Astrocyte (in vitro differentiated cells and primary cell): ENCODE results near the gene POLR2H. TPM values are rescaled to one million over a fixed set of nuclear protein-coding genes. Genes with fewer than 3 reads are reported as not detected.

ENCODE experiments used
- DNase-seq: peaks from one replicate; pipeline ENCODE4 v3.0.0-alpha.2; 2010; ENCODE audit warnings: low read depth
- FAIRE-seq: peaks from 2 replicates; lab custom pipeline; 2011; peaks lifted over from hg19 to GRCh38; lab: Jason Lieb, UNC
- H2AFZ ChIP-seq: 2 replicates; pipeline ENCODE4 v1.6.0; 2012; ENCODE audit warnings: low read depth, low read length, inconsistent platforms
- H3K27ac ChIP-seq: 2 replicates; pipeline ENCODE4 v1.5.1; 2011; ENCODE audit warnings: low read depth, low read length, inconsistent platforms
- H3K27me3 ChIP-seq: 2 replicates; pipeline ENCODE4 v1.6.0; 2011; ENCODE audit warnings: low read length, inconsistent platforms; ENCODE audit not compliant: insufficient read depth
- H3K36me3 ChIP-seq: 2 replicates; pipeline ENCODE4 v1.5.1; 2011; ENCODE audit warnings: low read length, inconsistent platforms; ENCODE audit not compliant: insufficient read depth
- H3K4me1 ChIP-seq: 2 replicates; pipeline ENCODE4 v1.5.1; 2011; ENCODE audit warnings: low read length, inconsistent platforms; ENCODE audit not compliant: insufficient read depth
- H3K4me2 ChIP-seq: 2 replicates; pipeline ENCODE4 v1.6.0; 2012; ENCODE audit warnings: low read length, inconsistent platforms
- H3K4me3 ChIP-seq: 2 replicates; pipeline ENCODE4 v1.5.1; 2011; ENCODE audit warnings: low read depth, mild to moderate bottlenecking, low read length, inconsistent platforms; ENCODE audit not compliant: insufficient read depth
- H3K79me2 ChIP-seq: 2 replicates; pipeline ENCODE4 v1.6.0; 2012; ENCODE audit warnings: mild to moderate bottlenecking, low read length, inconsistent platforms; ENCODE audit not compliant: insufficient read depth
- H3K9ac ChIP-seq: 2 replicates; pipeline ENCODE4 v1.6.0; 2012; ENCODE audit warnings: mild to moderate bottlenecking, low read length, inconsistent platforms
- H3K9me3 ChIP-seq: 2 replicates; pipeline ENCODE4 v1.5.1; 2012; ENCODE audit warnings: low read depth, mild to moderate bottlenecking, low read length, inconsistent platforms; ENCODE audit not compliant: insufficient read depth
- H4K20me1 ChIP-seq: 2 replicates; pipeline ENCODE4 v1.6.0; 2012; ENCODE audit warnings: low read length, inconsistent platforms; ENCODE audit not compliant: insufficient read depth
- H3K27ac Mint-ChIP-seq: one replicate; pipeline ENCODE4 v1.8.0; 2021; ENCODE audit warnings: mild to moderate bottlenecking, mixed read lengths; ENCODE audit not compliant: unreplicated experiment
- H3K27me3 Mint-ChIP-seq: one replicate; pipeline ENCODE4 v1.8.0; 2021; ENCODE audit warnings: low read depth, mixed read lengths; ENCODE audit not compliant: unreplicated experiment
- H3K36me3 Mint-ChIP-seq: one replicate; pipeline ENCODE4 v1.8.0; 2021; ENCODE audit warnings: low read depth, mixed read lengths; ENCODE audit not compliant: unreplicated experiment
- H3K4me1 Mint-ChIP-seq: one replicate; pipeline ENCODE4 v1.8.0; 2021; ENCODE audit warnings: low read depth, mixed read lengths; ENCODE audit not compliant: unreplicated experiment
- H3K4me3 Mint-ChIP-seq: one replicate; pipeline ENCODE4 v1.8.0; 2021; ENCODE audit warnings: mild to moderate bottlenecking, moderate library complexity, mixed read lengths; ENCODE audit not compliant: unreplicated experiment
- H3K9me3 Mint-ChIP-seq: one replicate; pipeline ENCODE4 v1.8.0; 2021; ENCODE audit warnings: mild to moderate bottlenecking, mixed read lengths; ENCODE audit not compliant: unreplicated experiment
- EZH2 ChIP-seq: IDR thresholded peaks from 2 replicates; pipeline ENCODE4 v1.6.1; 2012; ENCODE audit warnings: mild to moderate bottlenecking, low read length, inconsistent platforms; ENCODE audit not compliant: insufficient read depth
- total RNA-seq: library from RNA; stranded (reverse); gene quantifications from 2 replicates; pipeline ENCODE4 v1.2.1, GENCODE V29; 2021
- TF ChIP-seq, protein P1 (sequence below): IDR thresholded peaks from 2 replicates; pipeline ENCODE4 v1.5.1; 2011; ENCODE audit warnings: low read depth, mild to moderate bottlenecking, inconsistent platforms, low read length, moderate library complexity; ENCODE audit not compliant: insufficient read depth

Gene POLR2H
- total RNA-seq, 1 donor from 2014 or later, result 63.2 TPM

DNA sequence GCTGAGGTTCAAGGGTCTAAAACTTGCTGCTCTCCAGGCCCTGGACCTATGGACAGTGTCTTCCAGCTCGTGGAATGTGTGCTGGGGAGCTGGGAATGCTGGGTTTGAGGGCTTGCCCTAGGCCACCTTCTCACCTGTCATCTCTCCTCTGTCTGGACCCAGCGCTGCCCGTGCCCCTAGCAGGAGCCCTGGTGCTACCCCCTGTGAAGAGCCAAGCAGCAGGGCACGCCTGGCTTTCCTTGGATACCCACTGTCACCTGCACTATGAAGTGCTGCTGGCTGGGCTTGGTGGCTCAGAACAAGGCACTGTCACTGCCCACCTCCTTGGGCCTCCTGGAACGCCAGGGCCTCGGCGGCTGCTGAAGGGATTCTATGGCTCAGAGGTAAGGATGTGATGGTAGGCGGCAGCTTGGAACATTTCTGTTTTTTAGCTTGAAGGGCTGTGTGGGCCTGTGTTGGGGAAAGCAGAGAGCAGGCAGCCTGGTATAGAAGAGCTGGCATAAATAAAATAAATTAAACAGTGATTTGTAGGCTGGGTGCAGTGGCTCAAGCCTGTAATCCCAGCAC is 23.4 kb downstream of the POLR2H start:
- H3K36me3 Mint-ChIP-seq, result peaks cover 2% of the 10 kb centered on the region
- no peak overlapping the region for H3K27ac Mint-ChIP-seq
- H3K4me1 ChIP-seq, result peaks cover 5% of the 10 kb centered on the region
- TF ChIP-seq, protein P1, sequence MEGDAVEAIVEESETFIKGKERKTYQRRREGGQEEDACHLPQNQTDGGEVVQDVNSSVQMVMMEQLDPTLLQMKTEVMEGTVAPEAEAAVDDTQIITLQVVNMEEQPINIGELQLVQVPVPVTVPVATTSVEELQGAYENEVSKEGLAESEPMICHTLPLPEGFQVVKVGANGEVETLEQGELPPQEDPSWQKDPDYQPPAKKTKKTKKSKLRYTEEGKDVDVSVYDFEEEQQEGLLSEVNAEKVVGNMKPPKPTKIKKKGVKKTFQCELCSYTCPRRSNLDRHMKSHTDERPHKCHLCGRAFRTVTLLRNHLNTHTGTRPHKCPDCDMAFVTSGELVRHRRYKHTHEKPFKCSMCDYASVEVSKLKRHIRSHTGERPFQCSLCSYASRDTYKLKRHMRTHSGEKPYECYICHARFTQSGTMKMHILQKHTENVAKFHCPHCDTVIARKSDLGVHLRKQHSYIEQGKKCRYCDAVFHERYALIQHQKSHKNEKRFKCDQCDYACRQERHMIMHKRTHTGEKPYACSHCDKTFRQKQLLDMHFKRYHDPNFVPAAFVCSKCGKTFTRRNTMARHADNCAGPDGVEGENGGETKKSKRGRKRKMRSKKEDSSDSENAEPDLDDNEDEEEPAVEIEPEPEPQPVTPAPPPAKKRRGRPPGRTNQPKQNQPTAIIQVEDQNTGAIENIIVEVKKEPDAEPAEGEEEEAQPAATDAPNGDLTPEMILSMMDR, result no peak
- TF ChIP-seq EZH2, result no peak
- H3K9me3 ChIP-seq, result no peaks in the 10 kb centered on the region
- no peaks in the 10 kb centered on the region for H3K36me3 ChIP-seq
- FAIRE-seq (no peak), DNase-seq (no peak)
- no peaks in the 10 kb centered on the region for H3K79me2 ChIP-seq
- no peaks in the 10 kb centered on the region for H4K20me1 ChIP-seq
- no peak overlapping the region for H3K4me3 Mint-ChIP-seq
- no peaks in the 10 kb centered on the region for H3K9me3 Mint-ChIP-seq
- no peaks in the 10 kb centered on the region for H3K4me1 Mint-ChIP-seq
- peaks cover 53% of the 10 kb centered on the region for H3K27me3 Mint-ChIP-seq
- no peak overlapping the region for H3K9ac ChIP-seq
- no peak overlapping the region for H3K4me3 ChIP-seq
- peaks cover 26% of the 10 kb centered on the region for H3K27me3 ChIP-seq
- no peak overlapping the region for H3K4me2 ChIP-seq
- no peak overlapping the region for H3K27ac ChIP-seq
- H2AFZ ChIP-seq, result no peak overlapping the region

DNA sequence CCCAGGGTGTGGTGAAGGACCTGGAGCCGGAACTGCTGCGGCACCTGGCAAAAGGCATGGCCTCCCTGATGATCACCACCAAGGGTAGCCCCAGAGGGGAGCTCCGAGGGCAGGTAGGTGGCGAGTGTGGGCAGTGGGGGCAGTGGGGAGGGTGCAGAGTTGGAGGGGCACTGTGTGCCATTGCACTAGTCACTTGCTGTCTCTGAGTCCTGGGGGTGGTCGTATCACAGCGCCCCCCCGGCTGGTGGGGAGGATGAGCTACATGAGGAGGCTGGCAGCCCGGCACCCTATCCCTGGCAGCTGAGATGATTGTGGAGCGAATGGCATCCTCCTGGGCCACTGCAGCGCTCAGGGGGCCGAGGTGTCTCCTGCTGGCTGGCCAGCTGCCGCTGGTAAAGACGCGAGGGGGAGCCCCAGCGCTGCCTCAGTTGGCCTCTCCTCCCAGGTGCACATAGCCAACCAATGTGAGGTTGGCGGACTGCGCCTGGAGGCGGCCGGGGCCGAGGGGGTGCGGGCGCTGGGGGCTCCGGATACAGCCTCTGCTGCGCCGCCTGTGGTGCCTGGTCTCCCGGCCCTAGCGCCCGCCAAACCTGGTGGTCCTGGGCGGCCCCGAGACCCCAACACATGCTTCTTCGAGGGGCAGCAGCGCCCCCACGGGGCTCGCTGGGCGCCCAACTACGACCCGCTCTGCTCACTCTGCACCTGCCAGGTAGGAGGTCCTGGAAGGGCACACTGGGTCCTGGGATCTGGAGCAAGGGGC is 24.7 kb downstream of the POLR2H start:
- DNase-seq, result no peak
- no peak overlapping the region for H3K4me3 ChIP-seq
- no peak overlapping the region for H3K27ac Mint-ChIP-seq
- no peaks in the 10 kb centered on the region for H3K9me3 ChIP-seq
- no peak for FAIRE-seq
- peaks cover 5% of the 10 kb centered on the region for H3K36me3 Mint-ChIP-seq
- no peak overlapping the region for H3K4me2 ChIP-seq
- peaks cover 27% of the 10 kb centered on the region for H3K27me3 ChIP-seq
- no peak overlapping the region for H3K27ac ChIP-seq
- no peaks in the 10 kb centered on the region for H4K20me1 ChIP-seq
- no peaks in the 10 kb centered on the region for H3K4me1 Mint-ChIP-seq
- TF ChIP-seq EZH2, result no peak
- TF ChIP-seq, protein P1, result no peak
- H3K9me3 Mint-ChIP-seq, result no peaks in the 10 kb centered on the region
- H3K27me3 Mint-ChIP-seq, result peaks cover 61% of the 10 kb centered on the region
- H3K79me2 ChIP-seq, result no peaks in the 10 kb centered on the region
- H3K4me1 ChIP-seq, result no peaks in the 10 kb centered on the region
- no peak overlapping the region for H3K9ac ChIP-seq
- no peak overlapping the region for H3K4me3 Mint-ChIP-seq
- no peak overlapping the region for H2AFZ ChIP-seq
- no peaks in the 10 kb centered on the region for H3K36me3 ChIP-seq

DNA sequence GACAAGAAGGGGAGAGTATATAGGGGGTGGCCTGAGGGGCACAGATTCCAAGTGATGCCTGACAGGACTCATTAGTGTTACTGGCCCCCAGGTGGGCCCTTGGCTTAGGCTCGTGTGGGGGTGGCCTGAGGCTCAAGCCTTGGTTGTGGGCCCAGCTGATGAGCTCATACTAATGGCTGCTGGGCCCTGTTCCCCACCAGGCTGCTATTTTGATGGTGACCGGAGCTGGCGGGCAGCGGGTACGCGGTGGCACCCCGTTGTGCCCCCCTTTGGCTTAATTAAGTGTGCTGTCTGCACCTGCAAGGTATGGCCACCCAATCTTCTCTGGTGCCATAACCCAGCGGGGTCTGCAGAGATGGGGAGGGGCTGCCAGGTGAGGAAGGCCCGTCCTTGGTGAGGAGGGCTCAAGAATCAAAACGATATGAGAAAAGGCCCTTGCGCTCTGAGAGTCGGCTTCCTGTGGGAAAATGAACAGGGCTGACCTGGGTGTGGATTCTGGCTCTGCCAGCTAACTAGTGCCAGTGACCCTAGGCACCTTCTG is 25.7 kb downstream of the POLR2H start:
- no peak overlapping the region for H3K4me2 ChIP-seq
- Mint-ChIP-seq H3K4me1 (no peaks in the 10 kb centered on the region), H3K27me3 (peaks cover 60% of the 10 kb centered on the region), H3K36me3 (peaks cover 5% of the 10 kb centered on the region), H3K27ac (no peak overlapping the region), H3K4me3 (no peak overlapping the region), H3K9me3 (no peaks in the 10 kb centered on the region)
- FAIRE-seq (no peak), DNase-seq (no peak)
- no peak overlapping the region for H3K4me3 ChIP-seq
- TF ChIP-seq, protein P1, result no peak
- no peak for TF ChIP-seq EZH2
- H3K4me1 ChIP-seq, result no peaks in the 10 kb centered on the region
- H3K36me3 ChIP-seq, result no peaks in the 10 kb centered on the region
- no peaks in the 10 kb centered on the region for H3K79me2 ChIP-seq
- peaks cover 16% of the 10 kb centered on the region for H3K27me3 ChIP-seq
- H3K27ac ChIP-seq, result no peak overlapping the region
- no peaks in the 10 kb centered on the region for H4K20me1 ChIP-seq
- H3K9ac ChIP-seq, result no peak overlapping the region
- H3K9me3 ChIP-seq, result no peaks in the 10 kb centered on the region
- no peak overlapping the region for H2AFZ ChIP-seq
